ENCODE measurements around the gene MAEA.

- no peak for TF ChIP-seq POLR2A (IDR thresholded peaks at IDR 0.05)
- TF ChIP-seq CTCF (IDR thresholded peaks at IDR 0.05) = no peak
These were observed 49.8 kb downstream of the MAEA start for GRCh38 chr4:1339489-1339888.

Measured in transverse colon (tissue), 3 donors.